Activated B cell treated with CpG ODN at 0.5 μM for 24 hours (primary cell): ENCODE measurements around the gene RAB3IP. TPM values are rescaled to one million over a fixed set of nuclear protein-coding genes. Genes with fewer than 3 reads are reported as not detected.

Source experiments
- ATAC-seq: fragments of 200-7000 bp; cut with Tn5 transposase; one replicate; pipeline ENCODE4 v1.10.0; 2021; ENCODE audit warnings: low read depth, mild to moderate bottlenecking, moderate library complexity
- CTCF ChIA-PET: fragments of 350-600 bp; sonication (Branson Sonifier 250); formaldehyde crosslinking; loops from one replicate; lab custom pipeline; 2021; ENCODE audit warnings: antibody characterized with exemption; lab: Charles Lee
- POLR2A ChIA-PET: fragments of 350-600 bp; sonication (Branson Sonifier 250); formaldehyde crosslinking; loops from one replicate; lab custom pipeline; 2021; ENCODE audit warnings: antibody characterized with exemption; lab: Charles Lee
- DNase-seq: peaks from one replicate; pipeline ENCODE4 v3.0.0; 2022
- H3K27ac Mint-ChIP-seq: one replicate; pipeline ENCODE4 v1.8.0; 2020; ENCODE audit warnings: mixed read lengths
- H3K27me3 Mint-ChIP-seq: one replicate; pipeline ENCODE4 v1.8.0; 2021; ENCODE audit warnings: mixed read lengths
- H3K36me3 Mint-ChIP-seq: one replicate; pipeline ENCODE4 v1.8.0; 2021; ENCODE audit warnings: low read depth, mixed read lengths
- H3K4me1 Mint-ChIP-seq: one replicate; pipeline ENCODE4 v1.8.0; 2021; ENCODE audit warnings: mixed read lengths
- H3K4me3 Mint-ChIP-seq: one replicate; pipeline ENCODE4 v1.8.0; 2020; ENCODE audit warnings: mild to moderate bottlenecking, mixed read lengths
- H3K9me3 Mint-ChIP-seq: one replicate; pipeline ENCODE4 v1.8.0; 2020; ENCODE audit warnings: mixed read lengths
- CTCF ChIP-seq: fragments of 200-600 bp; IDR thresholded peaks from one replicate; pipeline ENCODE4 v1.8.0; 2022; ENCODE audit warnings: antibody characterized with exemption, mild to moderate bottlenecking
- intact Hi-C: fragments of 100-400 bp; cut with micrococcal nuclease; formaldehyde crosslinking; loops from one replicate; pipeline ENCODE4 v1.15.1; 2024
- total RNA-seq: library from RNA; stranded (reverse); gene quantifications from 2 replicates; pipeline ENCODE4 v1.2.3, GENCODE V29; 2022

Gene RAB3IP
- total RNA-seq, 1 donor from 2014 or later: 37.9 TPM

- CTCF ChIA-PET: no interaction called here
- no peak for ATAC-seq
- POLR2A ChIA-PET: no interaction called here
- Mint-ChIP-seq H3K4me3 (no peak overlapping the region), H3K27me3 (peaks cover 5% of the 10 kb centered on the region), H3K4me1 (no peaks in the 10 kb centered on the region), H3K36me3 (no peaks in the 10 kb centered on the region), H3K9me3 (no peaks in the 10 kb centered on the region), H3K27ac (no peak overlapping the region)
- intact Hi-C loops: no loop called here
- TF ChIP-seq CTCF: no peak
- no peak for DNase-seq
These were observed 85.4 kb downstream of the RAB3IP start for GRCh38 chr12:69824028-69824427.

GRCh38 chr12:69824966-69825560 is 86.4 kb downstream of the RAB3IP start, which contains the start of gene MYRFL:
Gene MYRFL, plus strand, starts transcription at chr12:69825227. Its CDS starts 291 bp downstream, at chr12:69825518.
- H3K27me3 Mint-ChIP-seq: peaks cover 5% of the 10 kb centered on the region
- POLR2A ChIA-PET: no interaction called here
- DNase-seq (no peak), ATAC-seq (no peak)
- no peak within 1 kb of the TSS for H3K4me3 Mint-ChIP-seq
- no peak for TF ChIP-seq CTCF
- intact Hi-C loops: no loop called here
- CTCF ChIA-PET: no interaction called here
- no peaks in the 10 kb centered on the region for H3K4me1 Mint-ChIP-seq
- no peaks in the 10 kb centered on the region for H3K36me3 Mint-ChIP-seq
- H3K27ac Mint-ChIP-seq: no peak within 1 kb of the TSS
- no peaks in the 10 kb centered on the region for H3K9me3 Mint-ChIP-seq

GRCh38 chr12:69828897-69829296 is 90.2 kb downstream of the RAB3IP start:
- ATAC-seq: no peak
- Mint-ChIP-seq H3K27me3 (peaks cover 10% of the 10 kb centered on the region), H3K4me1 (no peaks in the 10 kb centered on the region), H3K4me3 (no peak overlapping the region), H3K27ac (no peak overlapping the region), H3K36me3 (no peaks in the 10 kb centered on the region), H3K9me3 (no peaks in the 10 kb centered on the region)
- intact Hi-C loops: no loop called here
- CTCF ChIA-PET: no interaction called here
- DNase-seq: no peak
- POLR2A ChIA-PET: no interaction called here
- no peak for TF ChIP-seq CTCF

GRCh38 chr12:69833696-69834095 is 95.0 kb downstream of the RAB3IP start:
- no peaks in the 10 kb centered on the region for H3K4me1 Mint-ChIP-seq
- H3K36me3 Mint-ChIP-seq: no peaks in the 10 kb centered on the region
- intact Hi-C loops: no loop called here
- H3K4me3 Mint-ChIP-seq: no peak overlapping the region
- peaks cover 10% of the 10 kb centered on the region for H3K27me3 Mint-ChIP-seq
- DNase-seq (no peak), ATAC-seq (no peak)
- H3K27ac Mint-ChIP-seq: no peak overlapping the region
- TF ChIP-seq CTCF: no peak
- H3K9me3 Mint-ChIP-seq: no peaks in the 10 kb centered on the region
- POLR2A ChIA-PET: no interaction called here
- CTCF ChIA-PET: no interaction called here

GRCh38 chr12:69834147-69834546 is 95.5 kb downstream of the RAB3IP start:
- DNase-seq: no peak
- Mint-ChIP-seq H3K9me3 (no peaks in the 10 kb centered on the region), H3K36me3 (no peaks in the 10 kb centered on the region), H3K4me1 (no peaks in the 10 kb centered on the region), H3K27me3 (peaks cover 10% of the 10 kb centered on the region), H3K27ac (no peak overlapping the region), H3K4me3 (no peak overlapping the region)
- TF ChIP-seq CTCF: no peak
- CTCF ChIA-PET: no interaction called here
- intact Hi-C loops: no loop called here
- ATAC-seq: no peak
- POLR2A ChIA-PET: no interaction called here
